Measurements from ENCODE around the gene FPR2. TPM values are rescaled to one million over a fixed set of nuclear protein-coding genes. Genes with fewer than 3 reads are reported as not detected.
"Not testable (repeated sequence)": the region's sequence is repeated elsewhere in the genome, so short reads cannot be mapped to it uniquely, and the experiment has no call there.

Gene FPR2
- polyA plus RNA-seq, 1 donor = 0.15 TPM

DNA sequence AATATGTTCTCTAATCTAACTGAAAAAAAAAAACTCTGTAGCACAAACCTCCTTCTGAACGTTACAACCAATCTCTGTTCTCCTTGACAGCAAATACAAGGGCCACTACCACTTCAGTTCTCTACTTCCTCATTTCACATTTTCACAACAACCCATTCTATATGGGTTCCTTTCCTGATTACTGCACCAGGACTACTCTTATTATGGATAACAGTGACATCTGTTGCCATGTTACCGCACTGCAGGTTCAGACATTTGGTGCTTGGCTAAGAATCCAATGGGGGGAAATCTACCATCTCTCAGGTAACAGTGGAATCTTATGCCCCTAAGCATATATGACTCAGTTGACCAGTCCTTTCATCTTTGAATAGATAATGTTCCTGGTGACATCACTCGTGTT, 22.4 kb downstream of the FPR2 start:
- DNase-seq = no peak

DNA sequence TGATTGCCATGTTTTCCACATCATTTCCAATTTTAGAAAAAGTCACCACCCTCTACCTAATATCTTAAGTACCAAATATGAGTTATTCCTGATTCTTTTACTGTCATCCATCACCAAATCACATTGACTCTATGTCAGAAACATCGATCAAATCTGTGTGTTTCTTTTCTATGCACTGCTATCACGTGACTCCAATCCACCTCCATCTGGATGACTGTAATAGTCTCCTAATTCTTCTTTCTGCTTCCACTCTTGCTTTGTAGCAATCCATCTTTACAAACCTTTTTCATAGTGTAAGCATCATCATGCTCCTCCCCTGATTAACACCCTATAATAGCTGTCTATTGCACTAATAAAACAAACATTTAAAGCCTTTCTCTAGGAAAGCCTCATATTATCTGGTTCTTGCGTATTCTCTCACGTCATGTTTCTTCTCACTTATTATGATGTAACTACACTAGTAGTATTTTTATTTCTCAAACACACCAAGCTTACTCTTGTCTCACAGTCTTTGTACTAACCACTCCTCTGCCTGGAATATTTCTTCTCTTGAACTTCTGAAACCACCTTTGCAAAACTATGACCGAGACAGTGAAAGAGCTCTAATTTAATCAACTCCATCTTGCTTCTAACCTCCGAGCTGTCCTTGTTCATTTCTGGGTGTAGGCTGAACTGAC, 23.3 kb downstream of the FPR2 start:
- DNase-seq = no peak

DNA sequence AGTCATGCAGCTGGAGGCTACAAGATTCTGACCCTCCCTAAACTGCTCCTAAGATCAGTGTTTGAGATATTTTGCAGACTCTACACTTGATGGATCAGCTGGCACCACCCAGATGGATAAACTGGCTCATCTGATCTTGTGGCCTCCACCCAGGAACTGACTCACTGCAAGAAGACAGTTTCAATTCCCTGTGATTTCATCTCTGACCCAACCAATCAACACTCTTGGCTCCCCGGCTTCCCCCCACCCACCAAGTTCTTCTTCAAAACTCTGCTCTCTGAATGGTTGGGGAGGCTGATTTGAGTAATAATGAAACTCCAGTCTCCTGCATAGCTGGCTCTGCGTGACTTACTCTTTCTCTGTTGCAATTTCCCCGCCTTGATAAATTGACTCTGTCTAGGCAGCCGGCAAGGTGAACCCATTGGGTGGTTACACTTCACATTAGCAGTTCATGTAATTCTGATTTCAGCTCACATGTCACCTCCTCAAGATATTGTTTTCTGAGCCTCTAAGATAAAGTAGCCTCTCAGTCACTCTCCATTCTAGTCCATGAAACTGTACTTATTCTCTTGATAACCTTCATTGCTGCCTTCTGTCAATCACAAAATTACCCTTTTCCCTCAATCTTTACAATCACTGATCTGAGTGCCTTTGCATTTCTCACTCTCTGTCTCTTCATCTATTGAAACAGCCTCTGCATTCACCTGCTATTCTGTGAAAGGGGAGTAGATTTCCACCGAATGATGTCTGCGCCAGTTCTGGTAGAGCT, 24.1 kb downstream of the FPR2 start:
- DNase-seq = no peak

DNA sequence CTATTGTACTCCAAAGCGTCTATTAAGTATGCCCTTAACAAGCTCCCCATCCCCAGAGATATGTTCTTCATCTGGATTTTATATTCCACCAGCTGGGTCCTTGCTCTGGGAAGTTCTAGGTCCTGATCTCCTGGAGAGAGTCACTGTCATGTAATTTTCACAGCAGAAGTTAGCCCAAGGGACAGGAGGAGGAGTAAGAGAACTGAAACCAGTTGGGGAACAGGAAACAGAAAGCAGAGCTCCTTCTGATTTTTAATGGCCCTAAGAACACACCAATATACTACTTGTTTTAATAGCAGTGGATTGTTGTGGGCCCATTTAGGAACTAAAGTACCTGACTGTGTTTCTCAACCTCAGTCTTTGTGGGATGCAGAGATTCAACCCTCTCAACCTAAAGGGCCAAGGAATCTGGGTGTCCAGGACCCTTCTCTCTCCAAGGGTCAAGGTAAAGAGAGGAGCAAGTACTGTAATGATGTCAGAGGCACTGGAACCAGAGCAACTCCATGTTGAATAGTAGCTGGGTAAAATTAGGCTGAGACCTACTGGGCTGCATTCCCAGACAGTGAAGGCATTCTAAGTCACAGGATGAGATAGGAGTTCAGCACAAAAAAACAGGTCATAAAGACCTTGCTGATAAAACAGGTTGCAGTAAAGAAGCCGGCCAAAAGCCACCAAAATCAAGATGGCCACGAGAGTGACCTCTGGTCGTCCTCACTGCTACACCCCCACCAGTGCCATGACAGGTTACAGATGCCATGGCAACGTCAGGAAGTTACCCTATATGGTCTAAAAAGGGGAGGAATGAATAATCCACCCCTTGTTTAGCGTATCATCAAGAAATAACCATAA, 25.9 kb downstream of the FPR2 start:
- DNase-seq = no peak

DNA sequence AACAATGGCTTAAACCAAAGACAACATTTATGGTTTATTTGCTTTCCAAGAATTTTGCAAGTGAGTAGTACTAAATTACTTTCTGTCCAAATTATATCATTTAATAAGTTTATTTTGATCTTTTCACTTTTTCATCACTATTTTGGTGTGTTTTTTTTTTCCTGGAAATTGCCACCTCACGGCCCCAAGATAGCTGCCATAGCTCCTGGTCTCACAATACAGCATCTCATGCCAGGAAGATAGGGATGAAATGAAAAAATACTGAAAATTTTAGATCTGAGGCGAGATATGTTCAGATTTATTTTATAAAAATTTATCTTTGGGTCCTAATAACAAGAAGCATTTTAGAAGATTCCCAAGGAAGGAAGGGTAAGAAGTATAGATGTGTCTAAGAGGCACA, 27.0 kb downstream of the FPR2 start:
- DNase-seq = no peak

DNA sequence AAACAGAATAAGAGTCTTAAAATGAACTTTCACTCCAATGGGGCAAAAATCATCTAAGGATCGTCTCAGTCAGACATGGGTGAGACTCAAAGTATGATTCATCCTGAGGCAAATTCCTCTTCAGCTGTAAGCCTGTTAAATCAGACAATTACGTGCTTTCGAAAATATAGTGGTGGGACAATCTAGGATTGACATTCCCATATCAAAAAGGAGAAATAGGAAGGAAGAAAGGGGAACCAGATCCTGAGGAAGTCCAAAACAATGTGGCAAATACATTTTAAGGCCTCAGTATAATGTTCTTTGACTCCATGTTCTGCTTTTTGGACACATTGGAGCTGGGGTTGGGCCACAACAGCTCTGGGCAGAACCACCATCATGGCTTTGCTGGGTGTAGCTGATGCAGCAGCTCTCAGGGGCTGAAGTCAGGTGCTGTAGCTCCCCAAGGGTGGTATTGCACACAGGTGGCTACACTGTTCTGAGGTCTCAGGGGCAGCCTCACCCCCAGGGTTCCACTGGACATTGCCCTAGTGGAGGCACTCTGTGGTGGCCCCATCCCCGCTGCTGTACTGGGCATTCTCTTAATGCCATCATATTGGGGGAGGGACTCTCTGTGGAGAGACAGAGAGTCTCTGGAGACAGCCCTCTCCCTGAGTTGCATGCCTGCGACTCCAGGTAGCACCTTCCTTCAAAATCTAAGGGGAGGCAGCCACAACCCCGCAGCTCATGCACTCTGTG, 28.2 kb downstream of the FPR2 start:
- no peak for DNase-seq

DNA sequence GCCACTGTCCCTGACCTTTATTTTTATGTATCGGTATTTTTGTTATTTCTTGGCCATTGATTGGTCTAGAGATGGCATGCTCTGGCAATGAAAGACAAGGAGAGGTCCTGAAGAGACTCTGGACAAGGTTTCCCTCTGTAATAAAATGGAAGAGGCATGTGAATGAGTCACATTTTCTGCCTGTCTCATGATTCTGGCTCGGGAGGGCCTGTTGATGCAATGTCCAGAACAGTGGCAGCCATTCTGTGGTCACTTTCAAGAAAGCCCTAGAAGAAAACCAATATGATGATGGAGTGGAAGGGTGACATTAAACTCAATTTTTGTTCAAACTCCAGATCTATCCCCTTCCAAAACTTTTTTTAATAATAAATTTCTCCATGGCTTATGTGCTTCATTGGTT, 32.0 kb downstream of the FPR2 start:
- DNase-seq = no peak

DNA sequence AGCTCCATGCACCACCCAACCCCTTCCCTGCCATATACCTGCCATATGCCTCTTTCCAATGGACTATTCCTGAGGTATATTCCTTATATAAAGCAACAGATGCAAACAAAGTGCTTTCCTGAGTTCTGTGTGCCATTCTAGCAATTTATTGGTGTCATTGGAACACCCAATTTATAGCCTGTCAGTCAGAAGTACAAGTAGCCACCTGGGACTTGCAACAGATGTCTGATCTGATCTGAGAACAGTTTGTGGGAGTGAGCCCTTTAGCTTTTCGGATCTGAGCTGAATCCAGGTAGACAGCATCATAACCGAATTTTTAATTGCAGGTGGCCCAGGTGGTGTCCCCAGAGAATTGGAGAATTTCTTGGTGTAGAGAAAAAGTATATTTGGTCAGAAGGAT, 33.0 kb downstream of the FPR2 start:
- DNase-seq = no peak

DNA sequence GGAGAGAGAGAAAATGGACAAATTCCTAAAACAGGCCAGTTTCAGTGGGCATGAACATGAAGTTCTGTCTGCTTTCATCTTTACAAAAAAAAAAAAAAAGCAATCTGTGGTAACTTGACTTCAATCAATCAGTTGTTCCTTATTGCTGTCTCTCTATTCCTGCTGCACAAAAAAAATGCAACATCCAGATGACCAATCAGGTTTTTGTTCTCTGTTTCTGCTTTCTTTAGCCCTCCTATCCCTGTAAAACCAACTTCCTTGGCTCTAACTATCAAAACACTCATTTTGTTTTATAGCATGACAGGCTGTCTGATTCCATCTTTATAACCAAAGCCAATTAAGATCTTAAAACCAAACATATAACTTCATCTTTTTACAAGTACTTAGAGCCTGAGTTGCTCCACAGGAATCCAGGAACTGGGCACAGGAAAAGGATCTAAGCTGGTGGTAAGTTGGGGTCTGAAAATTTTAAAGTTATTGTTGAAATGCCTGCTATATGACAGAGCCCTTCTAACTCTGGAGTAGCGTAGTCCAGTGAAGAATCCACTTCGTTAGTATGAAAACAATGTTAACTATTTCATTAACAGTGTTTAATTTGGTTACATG, 34.0 kb downstream of the FPR2 start, which contains the start of gene FPR3:
Gene FPR3 (plus strand): TSS at position 273 of the 606 bp plus-strand sequence. CDS start 28,592 bp downstream, outside the sequence.
- DNase-seq = no peak

DNA sequence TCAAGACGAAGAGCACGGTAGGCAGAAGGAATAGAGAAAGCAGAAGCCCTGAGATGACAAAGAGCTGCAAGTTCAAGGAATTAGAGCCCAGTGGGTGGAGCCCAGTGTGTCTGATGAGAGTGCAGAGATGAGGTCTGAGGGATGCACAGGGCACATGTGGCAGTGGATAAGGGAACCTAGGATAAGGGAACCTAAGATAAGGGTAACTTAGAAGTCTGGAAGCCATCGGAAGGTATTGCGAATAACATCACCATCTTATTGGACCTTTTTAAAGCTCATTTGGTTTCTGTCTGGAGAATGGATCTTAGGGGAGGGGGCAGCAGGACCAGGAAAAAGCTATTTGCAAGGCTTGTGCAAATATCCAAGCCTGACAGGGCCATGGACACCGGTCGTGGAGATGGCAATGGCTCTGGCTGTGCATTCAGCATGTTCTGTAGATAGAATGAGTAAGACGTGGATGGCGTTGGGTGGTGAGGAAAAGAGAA, 35.3 kb downstream of the FPR2 start:
- no peak for DNase-seq

DNA sequence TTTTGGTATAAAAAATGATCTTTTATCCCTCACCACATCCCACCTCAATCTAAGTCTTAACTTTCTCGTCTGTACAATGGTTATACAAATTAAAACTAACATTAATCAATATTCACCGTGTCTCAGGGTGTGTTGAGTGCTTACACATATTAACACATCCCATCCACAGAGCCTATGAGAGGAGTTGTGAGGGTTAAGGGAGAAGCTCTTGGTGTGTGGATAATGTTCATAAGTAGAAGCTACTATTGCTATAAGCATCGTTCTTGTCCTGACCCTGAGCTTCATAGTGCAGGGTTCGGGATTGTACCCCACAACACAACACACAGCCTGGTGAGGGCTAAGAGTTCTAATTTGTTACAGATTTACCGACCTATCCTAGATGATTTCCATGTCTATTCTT, 36.5 kb downstream of the FPR2 start:
- DNase-seq = no peak

DNA sequence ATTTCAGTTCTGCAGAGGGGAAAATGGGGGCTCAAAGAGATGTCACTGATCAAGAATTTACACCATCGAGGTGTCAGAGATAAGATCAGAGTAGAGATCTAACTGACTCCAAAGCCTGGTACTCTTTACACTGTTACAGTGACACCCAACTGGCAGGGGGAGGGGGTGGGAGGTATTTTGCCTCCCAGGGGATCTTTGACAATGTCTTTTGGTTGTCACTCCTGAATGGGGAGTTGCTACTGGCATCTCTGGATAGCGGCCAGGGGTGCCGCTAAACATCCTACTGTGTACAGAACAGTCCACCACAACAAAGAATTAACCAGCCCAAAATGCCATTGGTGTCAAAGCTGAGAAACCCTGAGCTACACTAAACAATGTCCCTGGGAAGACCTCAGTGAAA, 37.1 kb downstream of the FPR2 start:
- no peak for DNase-seq

DNA sequence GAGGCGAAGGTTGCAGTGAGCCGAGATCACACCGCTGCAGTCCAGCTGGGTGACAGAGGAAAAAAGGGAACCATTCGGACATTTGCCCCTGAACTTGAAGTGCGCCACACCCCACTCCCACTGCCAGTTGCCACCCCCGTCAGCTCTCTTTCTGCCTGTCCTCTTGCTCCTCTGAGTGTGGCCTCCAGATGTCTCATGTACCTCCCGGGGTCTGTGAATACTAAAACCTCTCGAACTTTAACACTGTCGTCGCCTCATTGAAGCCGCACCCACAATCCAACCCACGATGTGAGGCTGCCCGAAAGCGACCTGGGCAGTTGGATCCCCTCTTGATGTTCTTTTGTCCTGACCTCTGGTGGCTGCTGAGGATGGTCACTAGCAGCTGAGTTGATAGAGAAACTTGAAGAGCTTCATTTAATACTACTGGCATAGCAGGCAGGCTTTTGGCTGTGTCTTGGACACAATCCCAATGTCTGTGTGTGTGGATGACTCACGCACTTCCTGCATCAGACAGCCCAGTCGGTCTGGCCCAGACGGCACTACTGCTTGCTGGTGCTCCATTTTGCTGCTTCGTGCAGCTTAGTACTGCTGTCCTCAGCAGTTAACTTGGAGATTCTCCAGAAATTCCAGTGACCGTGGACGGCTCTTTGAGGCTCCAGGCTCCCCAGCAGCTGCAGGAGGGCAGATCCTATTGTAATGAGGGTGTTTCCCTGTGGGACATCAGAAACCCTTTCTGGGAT, 38.2 kb downstream of the FPR2 start:
- peak; percentile 28 for DNase-seq

DNA sequence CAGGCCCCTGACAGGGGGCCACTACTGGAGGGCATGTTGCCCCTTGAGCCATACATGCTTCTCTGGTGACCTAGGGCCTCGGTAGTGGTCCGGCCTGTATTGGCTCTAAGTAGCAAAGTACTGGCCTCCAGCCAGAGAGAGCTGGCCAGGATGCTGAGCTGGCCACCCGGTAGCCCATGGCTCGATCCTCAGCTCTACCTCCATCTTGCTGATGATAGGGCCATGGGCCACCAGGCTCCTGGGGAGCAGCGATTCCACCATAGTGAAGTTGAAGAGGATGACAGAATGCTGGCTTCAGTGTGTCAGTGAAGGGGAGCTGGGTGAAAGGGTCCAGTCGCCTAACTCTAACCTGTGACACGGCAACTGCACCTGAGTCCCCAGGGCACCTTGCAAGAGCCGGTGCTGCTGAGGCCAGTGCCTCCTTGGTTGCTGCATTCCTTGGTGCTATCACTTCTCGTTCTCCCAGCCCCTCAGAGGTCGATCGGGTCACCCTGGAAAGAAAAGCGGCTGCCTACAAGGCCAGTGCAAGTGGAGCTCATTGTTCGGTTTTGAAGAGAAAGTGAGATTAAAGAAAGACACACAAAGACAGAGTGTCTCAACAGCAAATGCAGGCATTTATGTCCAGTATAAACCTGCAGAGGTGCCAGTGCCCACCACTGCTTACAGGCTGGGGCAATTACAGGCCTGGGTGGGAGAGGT, 38.9 kb downstream of the FPR2 start:
- no peak for DNase-seq

DNA sequence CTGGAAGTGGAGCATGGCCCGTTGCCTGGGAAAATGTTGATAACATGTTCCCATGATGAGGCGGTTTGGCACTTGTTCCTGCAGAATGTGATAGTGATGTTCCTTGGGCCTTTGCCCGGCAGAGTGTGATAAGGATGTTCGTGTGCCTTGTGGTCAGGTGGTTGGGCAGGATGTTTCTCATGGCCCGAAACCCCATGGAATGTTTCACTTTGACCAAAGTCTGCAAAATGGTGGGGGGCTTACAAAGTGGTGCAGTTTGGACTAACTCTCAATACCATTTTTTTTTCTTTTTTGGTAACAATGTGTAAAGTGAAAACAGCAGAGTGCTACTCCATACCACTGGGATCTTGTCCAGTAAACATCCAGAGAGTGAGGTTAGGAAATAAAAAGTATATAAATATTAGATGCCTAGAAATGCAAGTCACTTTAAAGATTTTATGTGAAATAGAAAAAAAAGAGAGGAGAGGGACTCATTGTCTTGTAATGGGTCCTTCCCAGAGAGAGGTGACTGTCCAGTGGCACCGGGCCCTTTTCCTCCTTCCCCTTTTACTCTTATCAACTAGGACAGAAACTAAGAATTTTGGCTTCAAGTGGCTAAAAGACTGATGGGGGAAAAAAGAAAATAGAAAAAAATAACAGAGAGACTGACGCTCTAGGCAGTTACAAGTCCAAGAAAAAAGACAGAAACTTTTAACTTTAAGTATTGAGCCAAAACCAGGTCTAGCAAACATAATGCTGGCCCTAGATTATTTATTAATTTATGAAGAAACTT, 39.7 kb downstream of the FPR2 start:
- no peak for DNase-seq

DNA sequence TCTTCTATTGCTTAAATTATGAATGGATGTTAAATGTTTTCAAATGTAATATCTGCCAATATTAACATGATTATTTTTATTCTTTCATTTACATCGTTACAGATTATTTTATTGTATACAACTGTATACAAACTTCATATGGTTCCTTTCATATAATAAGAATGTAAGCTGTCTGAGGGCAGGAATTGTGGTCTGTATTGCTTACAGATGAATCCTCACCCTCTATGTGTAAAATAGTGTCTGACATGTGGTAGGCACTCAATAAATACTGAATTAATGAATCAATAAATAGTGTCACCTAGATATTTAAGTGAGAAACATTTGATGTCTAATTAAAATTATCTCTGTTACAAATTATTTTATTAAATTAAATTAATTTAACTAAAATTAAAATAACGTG, 41.8 kb downstream of the FPR2 start:
- DNase-seq = no peak

DNA sequence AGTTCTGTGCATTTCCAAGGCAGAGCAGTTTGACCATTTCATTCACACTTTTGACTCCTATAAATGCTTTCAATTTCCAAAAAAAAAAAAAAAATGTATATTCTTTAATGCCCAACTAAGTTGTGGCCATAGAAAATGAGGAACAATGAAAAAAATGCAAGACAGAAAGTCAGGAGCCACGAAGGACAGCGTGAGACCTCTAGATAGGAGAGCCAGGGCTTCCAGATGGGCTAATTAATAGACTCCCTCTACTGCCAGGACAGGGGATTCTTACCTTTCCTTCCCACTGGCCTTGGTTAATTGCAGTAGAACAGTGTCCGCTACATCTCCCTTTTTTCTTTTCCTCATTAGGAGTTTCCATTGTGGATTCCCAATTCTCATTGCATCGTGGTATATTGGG, 42.5 kb downstream of the FPR2 start:
- DNase-seq = no peak

DNA sequence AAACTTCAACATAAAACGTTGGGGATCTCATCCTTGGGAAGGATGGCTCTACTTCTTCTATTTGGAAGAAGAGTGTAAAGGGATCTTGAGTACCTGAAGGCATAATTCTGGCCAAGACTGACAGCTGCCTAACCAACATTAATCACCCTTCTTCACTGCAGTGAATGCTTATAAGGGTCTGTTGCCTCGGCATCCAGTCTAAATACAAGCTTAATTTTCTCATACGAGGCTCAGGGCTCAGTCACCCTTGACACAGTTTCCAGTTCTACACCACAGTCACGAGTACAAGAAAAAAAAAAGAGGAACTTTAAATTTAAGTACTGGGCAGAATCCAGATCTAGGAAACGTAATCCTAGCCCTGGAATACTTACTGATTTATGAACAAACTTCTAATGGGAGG, 43.0 kb downstream of the FPR2 start:
- no peak for DNase-seq

DNA sequence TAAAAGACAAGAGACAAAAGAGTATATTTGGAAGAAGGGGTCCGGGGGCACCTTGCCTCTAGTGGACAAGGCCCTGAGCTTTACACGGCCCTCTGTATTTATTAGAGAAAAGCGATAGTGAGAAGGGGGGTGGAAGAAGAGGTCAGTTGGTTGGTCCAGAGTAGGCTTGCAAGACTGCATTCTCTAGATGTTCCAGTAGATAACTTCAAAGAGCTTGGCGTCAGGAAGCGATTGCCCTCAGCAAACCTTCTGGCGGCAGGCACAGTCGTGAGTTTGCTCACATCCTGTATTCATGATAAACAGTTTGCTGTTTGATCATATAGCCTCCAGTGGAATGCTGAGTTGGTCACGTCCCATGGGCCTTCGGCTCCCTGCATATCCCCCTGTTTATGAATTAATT, 43.8 kb downstream of the FPR2 start:
- DNase-seq = not testable (repeated sequence)

Data from left kidney (tissue), 2 donors.